Endometrial microvascular endothelial cells (primary cell): ENCODE results near the gene SPECC1L. TPM values are rescaled to one million over a fixed set of nuclear protein-coding genes. Genes with fewer than 3 reads are reported as not detected.

Experiments
- in situ Hi-C: cut with HindIII; loops from 2 replicates; pipeline ENCODE4 v1.10.0; 2017; ENCODE audit warnings: low sequenced_read_pairs, low pct_unique_long_range_greater_than_20kb; ENCODE audit errors: inconsistent ontology term
- total RNA-seq: library from RNA; depleted of rRNA; stranded (reverse); fragments of >200 nt; gene quantifications from one replicate; pipeline ENCODE4 v1.2.3, GENCODE V29; 2015; ENCODE audit errors: inconsistent ontology term

Gene SPECC1L
- total RNA-seq, 1 donor from 2014 or later, result 30.1 TPM

DNA sequence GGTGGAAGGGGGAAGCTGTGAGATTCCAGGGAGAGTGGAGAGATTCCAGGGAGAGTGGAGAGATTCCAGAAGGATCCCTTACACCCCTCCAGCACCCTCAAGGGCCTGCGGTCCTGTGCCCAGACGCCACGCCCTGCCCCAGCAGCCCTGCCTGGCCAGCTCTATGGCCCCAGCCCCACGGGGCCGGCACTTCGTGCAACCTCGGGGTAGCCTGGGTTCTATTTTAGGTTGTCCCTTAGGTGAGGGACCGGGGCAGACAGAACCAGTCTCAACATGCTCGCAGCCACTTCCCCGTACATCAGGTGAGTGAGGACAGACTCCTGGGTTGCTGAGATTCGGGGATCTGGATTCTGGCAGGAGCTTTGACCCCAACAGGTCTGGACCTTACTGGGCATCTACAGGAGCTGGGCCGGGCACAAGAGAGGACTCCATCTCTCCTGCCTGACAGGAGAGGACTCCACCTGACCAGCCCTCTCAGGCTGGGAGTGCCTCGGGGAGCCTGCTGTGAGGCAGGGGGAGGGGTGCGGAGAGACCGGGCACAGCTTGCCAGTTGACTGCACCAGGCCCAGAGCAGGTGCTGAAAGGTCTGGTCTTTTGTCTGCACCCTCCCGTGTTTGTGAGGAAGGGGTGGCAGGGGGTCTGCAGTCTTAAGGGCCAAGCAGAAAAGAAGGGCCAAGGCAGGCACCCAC lies 148.3 kb downstream of the SPECC1L start:
- in situ Hi-C loops, result no loop called here

DNA sequence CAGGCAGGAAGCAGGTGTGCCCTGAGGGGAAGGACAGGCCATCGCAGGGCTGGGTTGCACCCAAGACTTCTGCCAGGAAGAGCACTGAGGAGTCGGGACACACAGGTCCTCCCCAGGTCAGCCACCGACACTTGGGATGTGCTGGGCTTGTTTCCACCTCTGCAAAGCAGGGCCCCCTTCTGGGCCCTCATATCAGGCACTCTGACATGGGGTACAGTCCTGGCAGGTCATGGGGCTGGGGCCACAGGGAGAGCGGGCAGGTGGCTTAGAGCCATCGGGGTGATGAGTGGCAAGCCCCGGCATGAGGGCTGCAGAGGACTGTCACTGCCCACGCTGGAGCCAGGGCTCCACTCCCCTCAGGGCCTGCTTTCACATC lies 148.8 kb downstream of the SPECC1L start:
- in situ Hi-C loops, result no loop called here

DNA sequence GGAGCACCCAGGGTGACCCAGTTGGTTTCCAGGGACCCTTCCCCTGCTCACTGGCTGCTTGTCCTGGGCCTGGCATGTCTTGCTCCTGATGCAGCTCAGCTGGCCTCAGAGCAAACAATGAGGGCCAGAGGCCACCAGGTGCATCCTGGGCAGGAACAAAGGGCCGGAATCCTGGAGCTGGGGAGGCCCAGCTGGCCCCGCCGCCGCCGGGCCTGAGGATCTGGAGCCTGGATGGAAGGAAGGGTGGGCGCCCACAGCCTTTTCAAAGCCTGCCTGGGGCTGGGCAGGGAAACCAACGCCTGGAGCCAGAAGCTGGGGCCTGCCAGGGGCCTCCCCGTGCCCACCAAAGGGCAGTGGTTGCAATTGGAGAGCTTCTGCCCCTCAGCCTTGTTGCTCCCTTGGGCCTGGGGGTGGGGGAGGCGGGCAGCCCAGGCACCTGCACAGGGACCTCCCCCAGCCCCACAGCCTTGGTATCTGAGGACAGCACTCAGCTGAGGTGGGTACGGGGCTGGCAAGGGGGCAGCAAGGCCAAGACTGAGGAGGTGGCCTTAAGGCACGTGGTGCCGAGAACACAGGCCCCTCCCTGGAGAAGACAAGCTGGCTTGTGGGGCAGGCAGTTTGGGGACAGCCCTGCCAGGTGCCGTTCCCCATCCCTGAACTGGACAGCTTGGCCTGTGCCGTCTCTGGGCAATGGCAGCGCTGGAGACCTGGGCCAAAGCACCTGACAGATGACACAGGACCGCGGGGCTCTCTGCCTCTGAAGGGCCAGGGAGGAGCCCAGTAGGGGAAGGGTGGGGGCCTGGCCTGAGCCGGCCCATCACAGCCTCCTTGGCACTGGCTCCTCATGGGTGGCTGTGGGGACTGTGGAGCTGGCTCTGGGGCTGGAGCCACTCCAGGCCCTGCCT lies 149.7 kb downstream of the SPECC1L start:
- in situ Hi-C loops, result no loop called here

GRCh38 chr22:24420977-24421343 lies 150.3 kb downstream of the SPECC1L start:
- in situ Hi-C loops, result no loop called here

DNA sequence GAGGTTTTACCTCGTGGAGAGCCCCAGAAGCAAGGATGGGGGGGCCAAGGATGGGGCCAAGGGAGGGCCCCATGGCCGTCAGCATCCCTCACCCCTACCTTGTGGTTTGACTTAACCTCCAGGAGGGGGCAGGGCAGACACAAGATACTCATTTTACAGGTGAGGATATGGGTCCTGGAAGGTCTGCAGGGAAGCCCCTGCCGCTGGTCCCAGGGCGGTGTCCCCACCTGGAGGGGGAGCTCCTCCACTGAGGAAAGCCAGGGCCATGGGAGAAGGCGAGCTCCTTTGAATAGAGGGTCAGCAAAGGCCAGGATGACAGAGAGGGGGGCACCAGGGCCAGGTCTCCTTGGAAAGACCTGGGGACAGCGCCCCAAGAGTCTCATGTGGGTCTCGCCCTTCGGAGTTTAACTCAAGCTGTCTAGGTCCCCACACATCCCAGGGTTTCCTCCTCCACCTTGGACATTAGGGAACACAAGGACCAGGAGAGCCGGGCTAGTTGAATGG lies 150.8 kb downstream of the SPECC1L start:
- in situ Hi-C loops, result no loop called here

DNA sequence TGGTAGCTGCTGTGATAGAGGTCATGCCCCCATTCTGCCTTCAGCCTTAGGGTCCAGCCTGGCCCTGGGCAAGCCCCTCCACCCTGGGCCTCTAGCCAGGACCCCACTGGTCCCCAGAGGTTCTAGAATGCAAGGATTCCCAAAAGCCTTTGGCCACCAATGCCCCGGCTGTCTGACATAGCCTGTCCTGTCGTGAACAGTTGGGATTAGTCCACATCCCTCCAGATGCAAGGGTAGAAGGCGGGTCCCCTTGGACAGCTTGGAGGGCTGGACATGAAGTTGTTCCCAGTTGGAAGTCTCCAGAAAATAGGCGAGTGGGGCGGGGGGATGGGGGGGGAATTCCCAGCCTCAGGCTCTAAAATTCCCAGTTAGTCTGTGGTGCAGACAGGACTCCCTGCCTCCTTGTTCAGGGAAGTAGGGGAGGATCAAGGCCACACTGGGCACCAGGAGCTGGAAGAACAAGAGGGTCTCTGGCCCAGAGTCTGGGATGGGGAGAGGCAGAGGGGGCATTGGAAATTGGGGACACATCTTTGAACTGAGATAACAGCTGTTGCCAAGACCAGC lies 151.6 kb downstream of the SPECC1L start:
- in situ Hi-C loops, result no loop called here

DNA sequence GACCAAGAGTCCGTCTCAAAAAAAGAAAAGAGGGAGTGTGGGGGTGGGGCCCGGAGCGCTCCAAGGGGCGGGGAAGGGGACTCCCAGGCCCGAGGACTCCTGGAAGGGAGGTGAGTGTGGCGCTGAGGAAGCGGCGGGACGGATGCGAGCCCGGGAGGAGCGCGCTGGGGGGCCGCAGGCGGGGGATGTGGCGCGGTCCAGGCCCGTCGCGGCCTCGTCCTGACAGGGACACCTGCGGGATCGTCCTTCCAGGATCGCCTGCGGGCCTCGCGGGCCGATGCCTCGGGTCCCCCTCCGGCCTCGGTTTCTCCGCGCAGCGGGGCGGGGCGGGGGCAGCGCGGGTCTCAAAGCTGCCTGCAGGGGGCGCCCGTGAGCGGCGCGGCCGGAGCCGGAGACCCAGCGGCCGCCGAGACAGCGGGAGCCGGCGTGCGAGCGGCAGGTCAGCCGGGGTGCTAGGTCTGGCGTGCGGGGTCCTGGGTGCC lies 152.9 kb downstream of the SPECC1L start:
- in situ Hi-C loops, result no loop called here

DNA sequence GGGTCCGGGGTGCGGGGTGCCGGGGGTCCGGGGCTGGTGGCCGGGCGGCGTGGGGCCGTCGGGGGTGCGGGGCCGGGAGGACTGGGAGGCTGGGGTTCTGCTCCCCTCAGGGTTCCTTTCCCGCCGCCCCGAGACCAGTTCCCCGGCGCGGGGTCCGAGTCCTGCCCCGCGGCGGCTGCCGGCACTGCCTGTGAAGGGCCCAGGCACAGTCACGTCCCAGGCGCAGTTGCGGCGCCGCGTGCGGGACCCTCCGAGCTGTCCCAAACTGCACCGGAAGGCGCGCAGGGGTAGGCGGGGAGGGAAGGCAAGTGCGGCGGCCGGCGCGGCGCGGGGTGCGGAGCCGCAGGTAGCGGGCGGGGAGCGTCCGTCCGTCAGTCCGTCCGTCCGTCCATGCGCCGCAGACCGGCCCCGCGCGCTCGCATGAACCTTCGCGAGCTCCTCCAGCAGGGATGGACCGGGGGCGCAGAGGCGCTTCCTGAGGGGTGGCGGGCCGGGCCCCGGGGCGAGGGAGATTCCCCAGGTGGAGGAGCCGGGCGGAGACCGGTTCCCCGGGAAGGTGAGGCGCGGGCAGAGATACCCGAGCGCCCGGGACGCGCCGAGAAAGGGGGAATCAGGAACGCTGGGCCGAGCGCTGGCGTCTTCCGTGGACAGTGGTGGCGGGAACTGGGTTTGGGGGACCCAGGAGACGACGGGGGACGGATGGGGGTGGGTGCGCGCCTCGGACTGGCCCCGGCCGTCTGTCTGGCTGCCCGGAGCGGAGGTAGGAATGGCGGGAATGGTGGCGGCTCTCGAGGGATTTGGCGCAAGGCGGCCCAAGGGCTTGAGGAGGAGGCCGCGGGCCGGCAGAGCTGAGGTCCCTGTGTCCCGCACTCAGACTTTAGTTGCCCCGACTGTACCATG lies 153.6 kb downstream of the SPECC1L start:
- in situ Hi-C loops, result no loop called here

GRCh38 chr22:24424901-24425775 lies 154.5 kb downstream of the SPECC1L start:
- in situ Hi-C loops, result no loop called here

DNA sequence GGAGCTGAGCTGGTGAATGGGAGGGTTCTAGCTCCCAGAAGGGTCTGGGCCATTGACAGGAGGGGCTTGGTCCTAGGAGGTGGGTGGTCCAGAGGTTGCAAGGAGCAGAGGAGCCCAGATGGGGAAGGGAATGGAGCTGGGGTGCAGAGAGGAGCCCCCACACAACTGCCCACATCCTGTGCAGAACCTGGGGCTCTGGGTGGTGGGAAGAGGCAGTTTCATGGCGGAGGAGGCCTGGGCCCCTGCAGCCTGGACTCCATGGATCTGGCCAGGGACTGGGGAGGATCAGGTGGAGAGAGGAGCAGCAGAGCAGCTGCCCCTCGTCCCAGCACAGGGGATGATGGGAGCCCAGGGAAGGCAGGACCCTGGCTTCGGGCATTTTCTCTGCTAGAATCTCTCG lies 155.8 kb downstream of the SPECC1L start:
- in situ Hi-C loops, result no loop called here

- in situ Hi-C loops, result no loop called here
These were observed 156.3 kb downstream of the SPECC1L start for GRCh38 chr22:24426851-24427499.

DNA sequence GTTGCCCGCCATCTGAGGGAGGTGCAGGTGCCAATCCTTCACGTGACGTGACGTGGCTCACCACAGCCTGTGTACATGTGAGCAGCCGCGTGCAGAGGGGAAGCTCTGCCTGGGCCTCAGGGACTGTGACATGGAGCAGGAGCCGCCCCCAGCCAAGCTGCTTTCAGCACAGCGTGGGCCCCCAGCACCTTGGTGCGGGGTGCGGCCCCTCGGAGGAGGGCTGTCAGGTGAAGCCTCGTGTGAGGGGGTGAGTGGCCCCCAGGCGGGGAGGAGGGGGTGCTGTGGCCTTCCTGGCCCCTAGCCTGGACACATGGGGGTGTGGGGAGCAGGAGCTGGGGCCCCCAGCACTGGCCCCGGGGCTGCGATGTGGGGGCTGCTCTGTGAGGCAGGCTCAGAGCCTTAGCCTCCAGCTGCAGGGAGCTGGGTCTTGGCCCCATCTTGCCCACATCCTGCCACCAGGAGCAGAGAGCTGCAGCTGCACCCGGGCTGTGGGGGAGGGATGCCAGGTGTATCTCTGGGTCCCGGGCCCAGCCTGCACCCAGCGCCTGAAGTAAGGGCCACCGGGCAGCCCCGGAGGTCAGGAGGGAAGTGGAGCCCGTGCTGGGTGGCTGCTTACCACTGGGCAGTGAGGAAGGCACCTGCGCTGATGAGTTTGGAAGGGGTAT lies 157.0 kb downstream of the SPECC1L start, which contains the start of gene ADORA2A:
ADORA2A (plus strand) TSS at position 100 of the 665 bp plus-strand sequence. CDS start 5,806 bp downstream, outside the sequence.
- in situ Hi-C loops, result no loop called here

- in situ Hi-C loops, result no loop called here
These were observed 158.2 kb downstream of the SPECC1L start for GRCh38 chr22:24428751-24429410.

DNA sequence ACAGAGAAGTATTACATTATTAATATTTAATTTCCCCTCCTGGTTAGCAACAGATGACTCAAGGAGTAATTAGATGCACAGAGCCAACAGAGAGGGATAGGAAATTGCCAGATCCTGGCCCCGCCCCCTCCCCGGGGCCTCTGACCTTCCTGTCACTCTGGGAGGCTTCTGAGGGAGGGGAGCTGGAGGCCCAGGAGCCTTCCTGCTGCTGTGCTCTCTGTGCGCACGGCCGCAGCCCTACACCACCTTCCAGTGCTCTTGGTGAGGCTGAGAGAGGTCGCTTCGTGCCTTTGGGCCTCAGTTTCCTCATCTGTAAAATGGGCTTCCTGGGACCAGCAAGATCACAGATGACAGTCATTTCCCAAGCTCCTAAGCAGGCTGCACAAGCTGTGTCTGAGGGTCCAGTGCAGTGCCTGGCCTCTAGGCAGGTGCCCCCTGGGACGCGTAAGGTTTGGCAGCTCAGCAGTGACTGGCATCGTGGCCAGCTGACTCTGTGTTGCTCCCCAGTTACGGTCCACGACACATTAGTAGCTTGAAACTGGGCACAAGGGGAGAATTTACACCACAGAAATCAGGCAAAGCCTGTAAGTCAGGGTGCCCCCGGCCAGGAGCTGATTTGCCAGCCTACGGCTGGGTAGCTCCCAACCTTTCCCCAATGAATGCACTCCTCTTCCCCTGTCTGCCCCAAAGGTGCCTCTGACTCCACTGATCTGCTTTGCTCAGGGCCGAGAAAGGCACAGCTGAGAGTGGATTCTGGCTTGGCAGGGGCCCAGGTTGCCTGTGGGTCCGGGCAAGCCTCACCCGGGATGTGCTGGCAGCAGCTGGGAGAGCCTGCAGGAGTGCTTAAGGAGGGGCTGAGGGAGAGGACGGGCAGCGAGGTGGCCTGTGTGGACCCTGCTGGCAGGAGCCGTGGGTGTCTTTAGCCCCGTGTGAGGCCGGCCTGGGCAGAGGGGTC lies 159.1 kb downstream of the SPECC1L start:
- in situ Hi-C loops, result no loop called here
